SK-N-SH (cell line): ENCODE results near the gene SF3B6. TPM values are rescaled to one million over a fixed set of nuclear protein-coding genes. Genes with fewer than 3 reads are reported as not detected.
A peak's percentile ranks its signal among the peaks of the same experiment; 100 is the strongest.

Experiments used
- CTCF ChIA-PET: fragments of 300-600, 350-600 bp; formaldehyde crosslinking; extraction: SDS; loops from one replicate; lab custom pipeline; 2021; lab: Yijun Ruan, JAX
- POLR2A ChIA-PET: fragments of 350-600 bp; sonication (Branson Sonifier 250); formaldehyde crosslinking; extraction: SDS; loops from one replicate; lab custom pipeline; 2020; ENCODE audit warnings: antibody characterized with exemption, inconsistent platforms; lab: Yijun Ruan, JAX
- DNase-seq: peaks from one replicate; pipeline ENCODE4 v3.0.0; 2012
- H2AFZ ChIP-seq: fragments of 200-600 bp; sonication (generic); 2 replicates; pipeline ENCODE4 v1.8.1; 2016; ENCODE audit warnings: antibody characterized with exemption, mild to moderate bottlenecking, low read depth
- H3F3A ChIP-seq: fragments of 200-600 bp; sonication (generic); replicated peaks from 2 replicates; pipeline ENCODE3; 2016; ENCODE audit warnings: antibody characterized with exemption, mild to moderate bottlenecking; ENCODE audit not compliant: insufficient read depth
- H3K27ac ChIP-seq, 2 experiments: fragments of 200-500 bp in 1 of 2; fragments of 200-600 bp in 1 of 2; sonication (Bioruptor generic) in 1 of 2; sonication (generic), shearing (Covaris generic) in 1 of 2; 2 replicates each; pipeline versions ENCODE4 v1.5.1 to v1.6.1; 2014 to 2016; ENCODE audit warnings: low read depth in 2 of 2, inconsistent platforms in 1 of 2, low read length in 1 of 2, mild to moderate bottlenecking in 1 of 2, mixed read lengths in 1 of 2
- H3K27me3 ChIP-seq: fragments of 200-600 bp; sonication (generic), shearing (Covaris generic); 2 replicates; pipeline ENCODE4 v1.6.1; 2016; ENCODE audit warnings: mixed run types; ENCODE audit not compliant: insufficient read depth
- H3K36me3 ChIP-seq, 2 experiments: fragments of 200-500 bp in 1 of 2; fragments of 200-600 bp in 1 of 2; sonication (Bioruptor generic) in 1 of 2; sonication (generic) in 1 of 2; replicated peaks in 1 of 2; 2 replicates each; pipeline versions ENCODE3 to v1.5.1; 2014 to 2016; ENCODE audit warnings: low read length in 1 of 2, mild to moderate bottlenecking in 1 of 2; ENCODE audit not compliant: insufficient read depth in 2 of 2, control insufficient read depth in 1 of 2
- H3K4me1 ChIP-seq, 2 experiments: fragments of 200-500 bp in 1 of 2; fragments of 200-600 bp in 1 of 2; sonication (Bioruptor generic) in 1 of 2; sonication (generic), shearing (Covaris generic) in 1 of 2; 2 replicates each; pipeline versions ENCODE4 v1.5.1 to v1.6.1; 2014 to 2016; ENCODE audit warnings: low read depth in 1 of 2, low read length in 1 of 2, mixed run types in 1 of 2; ENCODE audit not compliant: insufficient read depth in 2 of 2, control insufficient read depth in 1 of 2
- H3K4me2 ChIP-seq: fragments of 200-600 bp; sonication (generic), shearing (Covaris generic); 2 replicates; pipeline ENCODE4 v1.6.1; 2017; ENCODE audit warnings: mixed run types
- H3K4me3 ChIP-seq, 2 experiments: fragments of 200-500 bp in 1 of 2; fragments of 200-600 bp in 1 of 2; sonication (Bioruptor generic) in 1 of 2; sonication (generic), shearing (Covaris generic) in 1 of 2; 2 replicates each; pipeline versions ENCODE4 v1.5.1 to v1.8.1; 2014 to 2016; ENCODE audit warnings: low read depth in 2 of 2, inconsistent platforms in 1 of 2, low read length in 1 of 2, mild to moderate bottlenecking in 1 of 2, mixed read lengths in 1 of 2, moderate library complexity in 1 of 2
- H3K79me2 ChIP-seq: fragments of 200-600 bp; sonication (generic); 2 replicates; pipeline ENCODE4 v1.8.1; 2017; ENCODE audit warnings: mild to moderate bottlenecking; ENCODE audit not compliant: insufficient read depth
- H3K9ac ChIP-seq: fragments of 200-600 bp; sonication (generic); 2 replicates; pipeline ENCODE4 v1.6.1; 2017; ENCODE audit warnings: mixed run types
- H3K9me2 ChIP-seq: fragments of 200-600 bp; sonication (generic); 2 replicates; pipeline ENCODE4 v1.6.1; 2017; ENCODE audit warnings: mixed run types
- H3K9me3 ChIP-seq: fragments of 200-600 bp; sonication (generic); 2 replicates; pipeline ENCODE4 v1.6.1; 2017; ENCODE audit warnings: mixed run types, mild to moderate bottlenecking, moderate library complexity
- H4K20me1 ChIP-seq: fragments of 200-600 bp; sonication (generic); 2 replicates; pipeline ENCODE4 v1.6.1; 2017; ENCODE audit warnings: mild to moderate bottlenecking, mixed run types; ENCODE audit not compliant: insufficient read depth
- ELF1 ChIP-seq: IDR thresholded peaks from 2 replicates; pipeline ENCODE4 v1.4.0; 2012
- FOSL2 ChIP-seq: IDR thresholded peaks from 2 replicates; pipeline ENCODE4 v1.4.0; 2012; ENCODE audit warnings: low read depth, mild to moderate bottlenecking, moderate library complexity, borderline replicate concordance
- MXI1 ChIP-seq: IDR thresholded peaks from 2 replicates; pipeline ENCODE4 v1.6.1; 2012; ENCODE audit warnings: mild to moderate bottlenecking, low read depth, low read length, improper control_type of control experiment
- NFIC ChIP-seq: IDR thresholded peaks from 2 replicates; pipeline ENCODE4 v1.4.0; 2012; ENCODE audit warnings: borderline replicate concordance
- POLR2AphosphoS5 ChIP-seq: IDR thresholded peaks from 2 replicates; pipeline ENCODE4 v1.6.1; 2012; ENCODE audit warnings: low read depth, low read length
- RFX5 ChIP-seq: IDR thresholded peaks from 2 replicates; pipeline ENCODE4 v1.6.1; 2012; ENCODE audit warnings: mild to moderate bottlenecking, improper control_type of control experiment, low read length
- SIN3A ChIP-seq: IDR thresholded peaks from 2 replicates; pipeline ENCODE4 v1.6.1; 2012; ENCODE audit warnings: low read depth, mild to moderate bottlenecking, low read length, moderate library complexity, borderline replicate concordance
- SMC3 ChIP-seq: IDR thresholded peaks from 2 replicates; pipeline ENCODE4 v1.6.1; 2012; ENCODE audit warnings: low read depth, low read length, improper control_type of control experiment
- TCF12 ChIP-seq: IDR thresholded peaks from 2 replicates; pipeline ENCODE4 v1.4.0; 2012
- WGBS: methylation state at CpG from one replicate; pipeline ENCODE4 v1.1.6; 2017; ENCODE audit warnings: low lambda C conversion rate; 5-methylcytosine and 5-hydroxymethylcytosine counted together
- polyA plus RNA-seq, 3 experiments: library from polyadenylated mRNA; depleted of rRNA; stranded (reverse); fragments of >200 nt; gene quantifications; 2 replicates each; pipeline ENCODE4 v1.2.3, GENCODE V29; 2012
- TF ChIP-seq, protein P1 (sequence below): IDR thresholded peaks from 2 replicates; pipeline ENCODE4 v1.4.0; 2012; ENCODE audit warnings: low read depth
- TF ChIP-seq, protein P2 (sequence below): IDR thresholded peaks from 2 replicates; pipeline ENCODE4 v1.4.0; 2012; ENCODE audit warnings: low read depth, borderline replicate concordance
- TF ChIP-seq, protein P3 (sequence below): fragments of 200-600 bp; sonication (generic); IDR thresholded peaks from 2 replicates; pipeline ENCODE4 v1.6.1; 2017; ENCODE audit warnings: antibody characterized with exemption, mild to moderate bottlenecking, moderate library complexity

Gene SF3B6
- polyA plus RNA-seq, 1 of the 3 experiments (the other 2 are of a cell fraction) = 275 TPM

DNA sequence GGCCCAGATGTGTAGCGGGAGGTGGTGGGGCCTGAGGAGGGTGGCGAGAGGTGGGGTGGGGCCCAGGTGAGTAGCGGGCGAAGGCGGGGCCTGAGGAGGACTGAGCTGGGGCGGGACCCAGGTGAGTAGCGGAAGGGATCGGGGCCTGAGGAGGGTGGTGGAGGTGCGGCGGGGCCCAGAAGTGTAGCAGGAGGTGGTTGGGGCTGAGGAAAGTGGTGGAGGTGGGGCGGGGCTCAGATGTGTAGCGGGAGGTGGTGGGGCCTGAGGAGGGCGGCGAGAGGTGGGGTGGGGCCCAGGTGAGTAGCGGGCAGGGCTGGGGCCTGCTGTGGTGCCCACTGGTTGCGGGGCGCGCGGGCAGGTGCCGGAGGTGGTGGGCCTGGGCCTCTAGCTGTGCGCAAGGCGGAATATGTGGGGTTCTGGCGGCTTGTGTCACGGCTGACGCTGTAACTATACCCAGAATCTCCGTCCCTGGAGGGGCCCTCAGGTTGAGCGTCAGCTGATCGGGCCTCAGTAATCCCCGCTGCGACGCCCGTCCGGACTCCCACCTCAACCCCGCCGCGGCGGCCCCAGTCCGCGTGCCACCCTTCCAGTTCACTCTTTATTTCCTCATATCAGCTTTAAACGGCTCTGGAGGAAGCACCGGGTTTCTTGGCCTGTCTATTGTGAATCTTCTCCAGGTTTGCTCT, 866 bp upstream of the SF3B6 start:
- 21% methylated on average over 32 of the region's 41 CpGs for WGBS
- no peaks in the 10 kb centered on the region for H3K9me3 ChIP-seq
- H3F3A ChIP-seq = peaks cover 27% of the 10 kb centered on the region
- ChIA-PET POLR2A (interaction anchor here (0.7 to 2.0 kb wide), 13 partner anchors 8 to 284 kb away, joined by 3 to 25 read pairs (median 5); partner anchors contain the start of genes ATAD2B, FKBP1B, ITSN2 and PFN4), CTCF (interaction anchor here (0.6 to 5.6 kb wide), 8 partner anchors 8 to 751 kb away, joined by 3 to 34 read pairs (median 4); partner anchors contain the start of genes ATAD2B, FKBP1B and TP53I3)
- peak overlapping the region; percentile 3 to 19; a peak in 3 of 4 replicates for H3K27ac ChIP-seq
- H3K36me3 ChIP-seq = peaks cover 38 to 45% of the 10 kb centered on the region in 2 experiments
- H3K27me3 ChIP-seq = no peaks in the 10 kb centered on the region
- peaks cover 41% of the 10 kb centered on the region for H3K79me2 ChIP-seq
- peak overlapping the region; percentile 85 for H3K4me2 ChIP-seq
- H2AFZ ChIP-seq = 0 out of 2 replicates have a peak overlapping the region, but pooled peaks have one; percentile 4
- H4K20me1 ChIP-seq = no peaks in the 10 kb centered on the region
- TF ChIP-seq SIN3A = peak; percentile 29; the same call in 1 of the 2 replicates
- TF ChIP-seq NFIC = no peak
- TF ChIP-seq POLR2AphosphoS5 = peak; percentile 17; the same call in 1 of the 2 replicates
- H3K4me3 ChIP-seq = peak overlapping the region; percentile 82
- H3K9ac ChIP-seq = peak overlapping the region; percentile 76
- peaks cover 7% of the 10 kb centered on the region in 2 experiments; a peak in 2 of 4 replicates for H3K4me1 ChIP-seq
- peak; percentile 49 for DNase-seq
- H3K9me2 ChIP-seq = no peaks in the 10 kb centered on the region

DNA sequence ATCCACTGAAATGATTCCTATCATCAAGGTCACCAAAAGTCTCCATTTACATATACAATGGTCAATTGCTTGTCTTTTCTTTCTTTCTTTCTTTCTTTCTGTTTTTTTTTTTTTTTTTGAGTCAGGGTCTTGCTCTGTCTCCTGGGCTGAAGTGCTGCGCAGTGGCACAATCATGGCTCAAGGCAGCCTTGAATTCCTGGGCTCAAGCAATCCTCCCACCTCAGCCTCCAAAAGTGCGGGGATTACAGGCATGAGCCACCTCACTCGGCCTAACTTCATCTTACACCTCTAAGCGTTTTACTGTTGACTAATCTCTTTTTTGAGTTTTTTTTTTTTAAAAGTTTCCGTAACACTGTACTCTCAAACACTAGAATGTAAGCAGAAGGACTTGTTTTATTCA, 867 bp downstream of the SF3B6 start:
- TF ChIP-seq TCF12 (no peak), ELF1 (no peak), FOSL2 (no peak), SMC3 (no peak), RFX5 (no peak), MXI1 (no peak)
- TF ChIP-seq, protein P1, sequence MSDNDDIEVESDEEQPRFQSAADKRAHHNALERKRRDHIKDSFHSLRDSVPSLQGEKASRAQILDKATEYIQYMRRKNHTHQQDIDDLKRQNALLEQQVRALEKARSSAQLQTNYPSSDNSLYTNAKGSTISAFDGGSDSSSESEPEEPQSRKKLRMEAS = no peak
- TF ChIP-seq, protein P2, sequence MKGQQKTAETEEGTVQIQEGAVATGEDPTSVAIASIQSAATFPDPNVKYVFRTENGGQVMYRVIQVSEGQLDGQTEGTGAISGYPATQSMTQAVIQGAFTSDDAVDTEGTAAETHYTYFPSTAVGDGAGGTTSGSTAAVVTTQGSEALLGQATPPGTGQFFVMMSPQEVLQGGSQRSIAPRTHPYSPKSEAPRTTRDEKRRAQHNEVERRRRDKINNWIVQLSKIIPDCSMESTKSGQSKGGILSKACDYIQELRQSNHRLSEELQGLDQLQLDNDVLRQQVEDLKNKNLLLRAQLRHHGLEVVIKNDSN = no peak
- TF ChIP-seq, protein P3, sequence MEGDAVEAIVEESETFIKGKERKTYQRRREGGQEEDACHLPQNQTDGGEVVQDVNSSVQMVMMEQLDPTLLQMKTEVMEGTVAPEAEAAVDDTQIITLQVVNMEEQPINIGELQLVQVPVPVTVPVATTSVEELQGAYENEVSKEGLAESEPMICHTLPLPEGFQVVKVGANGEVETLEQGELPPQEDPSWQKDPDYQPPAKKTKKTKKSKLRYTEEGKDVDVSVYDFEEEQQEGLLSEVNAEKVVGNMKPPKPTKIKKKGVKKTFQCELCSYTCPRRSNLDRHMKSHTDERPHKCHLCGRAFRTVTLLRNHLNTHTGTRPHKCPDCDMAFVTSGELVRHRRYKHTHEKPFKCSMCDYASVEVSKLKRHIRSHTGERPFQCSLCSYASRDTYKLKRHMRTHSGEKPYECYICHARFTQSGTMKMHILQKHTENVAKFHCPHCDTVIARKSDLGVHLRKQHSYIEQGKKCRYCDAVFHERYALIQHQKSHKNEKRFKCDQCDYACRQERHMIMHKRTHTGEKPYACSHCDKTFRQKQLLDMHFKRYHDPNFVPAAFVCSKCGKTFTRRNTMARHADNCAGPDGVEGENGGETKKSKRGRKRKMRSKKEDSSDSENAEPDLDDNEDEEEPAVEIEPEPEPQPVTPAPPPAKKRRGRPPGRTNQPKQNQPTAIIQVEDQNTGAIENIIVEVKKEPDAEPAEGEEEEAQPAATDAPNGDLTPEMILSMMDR = no peak
- TF ChIP-seq, all 33 proteins: peak for 0
- WGBS = 49% methylated on average over 5 of the region's 5 CpGs
- Histone ChIP-seq H2AFZ (0 out of 2 replicates have a peak overlapping the region, but pooled peaks have one; percentile 67), H3K79me2 (peaks cover 57% of the 10 kb centered on the region), H3K27ac (peak overlapping the region in 1 of 2 experiments; percentile 79; a peak in 2 of 4 replicates), H3K36me3 (peaks cover 34 to 44% of the 10 kb centered on the region in 2 experiments), H3K9me2 (no peaks in the 10 kb centered on the region), H3K4me2 (peak overlapping the region; percentile 85), H3K4me3 (peak overlapping the region; percentile 82), H3K9ac (peak overlapping the region; percentile 76), H3F3A (peaks cover 27% of the 10 kb centered on the region), H3K4me1 (peaks cover 7% of the 10 kb centered on the region in 2 experiments; a peak in 2 of 4 replicates), H3K27me3 (no peaks in the 10 kb centered on the region), H4K20me1 (no peaks in the 10 kb centered on the region), H3K9me3 (no peaks in the 10 kb centered on the region)
- ChIA-PET CTCF (interaction anchor here (1.6 to 5.6 kb wide), 2 partner anchors 8 to 149 kb away, joined by 4 to 34 read pairs; partner anchors contain the start of gene ATAD2B), POLR2A (no interaction called here)
- DNase-seq = no peak
